Measurements from ENCODE around the gene TENM4.

Gene TENM4

DNA sequence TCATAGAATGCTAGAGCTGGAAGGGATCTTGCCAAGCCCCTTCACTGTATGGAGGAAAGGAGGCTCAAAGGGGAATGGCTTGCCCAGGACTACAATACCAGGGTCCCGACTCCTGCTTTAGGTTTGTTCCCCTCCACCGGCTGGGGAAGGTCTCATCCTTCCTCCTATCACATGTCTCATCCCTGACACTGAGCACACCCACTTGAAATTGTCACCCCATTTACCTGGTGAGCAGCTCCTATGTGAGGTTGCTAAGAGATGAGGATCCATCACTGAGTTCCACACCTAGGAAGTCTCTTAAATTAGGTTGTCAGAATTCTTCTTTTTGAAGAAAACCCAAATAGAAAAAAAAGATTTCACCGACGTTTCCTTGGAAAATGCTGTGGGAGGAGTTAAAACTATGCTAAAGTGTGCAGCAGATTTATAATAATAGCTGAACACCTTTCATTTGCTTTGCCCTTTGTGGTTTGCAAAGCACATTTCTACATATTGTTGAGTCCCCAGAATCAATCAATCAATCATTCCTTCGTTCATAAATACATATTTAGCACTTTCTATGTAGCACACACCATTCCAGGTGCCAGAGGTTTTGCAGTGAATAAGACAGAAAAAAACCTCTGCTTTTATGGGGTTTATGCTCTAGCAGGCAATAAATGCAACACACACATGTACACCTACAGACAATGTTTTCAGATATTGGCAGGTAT, 91.7 kb downstream of the TENM4 start:
- DNase-seq (ENCODE audit: low read depth), result no peak
- no peak for TF ChIP-seq CTCF (IDR thresholded peaks at IDR 0.05; ENCODE audit: low read depth, low read length, missing control alignments)
- no peak overlapping the region for H3K4me3 ChIP-seq (ENCODE audit: low read depth, low read length)

DNA sequence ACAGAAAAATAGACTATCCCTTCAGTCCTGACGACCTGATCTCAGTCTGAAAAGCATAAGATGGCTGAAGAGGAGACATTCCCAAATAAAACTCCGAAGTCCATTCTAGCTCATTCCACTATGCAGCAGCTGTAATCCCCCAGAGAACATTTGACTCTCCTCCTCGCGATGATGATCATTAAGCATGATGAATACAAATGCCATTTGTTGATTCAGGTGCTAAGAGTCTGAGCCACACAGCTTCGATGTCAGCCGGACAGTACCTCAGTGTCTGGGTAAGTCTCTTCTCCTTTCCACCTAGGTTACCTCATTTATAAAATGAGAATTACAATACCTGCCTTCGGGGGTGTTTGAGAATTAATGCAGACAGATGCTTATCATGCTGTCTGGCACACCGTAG, 94.8 kb downstream of the TENM4 start:
- no peak for DNase-seq (ENCODE audit: low read depth)

DNA sequence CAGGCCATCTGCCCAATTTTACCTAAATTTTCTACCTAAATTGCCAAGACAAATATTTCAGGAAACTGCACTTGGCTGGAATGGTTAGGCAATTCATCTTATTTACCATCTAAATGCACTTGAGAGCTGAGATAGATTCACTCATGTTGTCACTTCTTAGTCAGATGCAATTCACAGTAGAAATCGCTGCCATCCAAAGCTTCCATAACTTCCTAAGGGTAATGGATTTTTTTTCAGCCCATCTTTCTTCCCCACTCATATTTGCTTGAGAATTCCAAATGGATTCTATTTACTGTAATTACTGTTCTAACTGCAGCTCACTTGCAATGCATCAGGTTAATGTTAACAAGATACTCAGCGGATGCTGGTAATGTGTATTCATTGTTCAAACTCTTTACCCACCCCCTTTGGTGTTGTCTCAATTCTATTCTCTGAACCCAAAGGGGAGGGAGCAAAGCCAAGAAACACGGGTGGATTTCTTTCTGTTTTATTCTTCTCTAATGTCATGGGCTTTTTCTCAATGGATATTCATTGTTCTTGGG, 96.0 kb downstream of the TENM4 start:
- no peak for TF ChIP-seq CTCF (IDR thresholded peaks at IDR 0.05; ENCODE audit: low read depth, low read length, missing control alignments)
- DNase-seq (ENCODE audit: low read depth), result no peak
- H3K4me3 ChIP-seq (ENCODE audit: low read depth, low read length), result no peak overlapping the region

More for the DNA sequence above, 94.8 kb downstream of the TENM4 start:
- TF ChIP-seq CTCF (IDR thresholded peaks at IDR 0.05; ENCODE audit: low read depth, low read length, missing control alignments), result no peak
- no peak overlapping the region for H3K4me3 ChIP-seq (ENCODE audit: low read depth, low read length)

DNA sequence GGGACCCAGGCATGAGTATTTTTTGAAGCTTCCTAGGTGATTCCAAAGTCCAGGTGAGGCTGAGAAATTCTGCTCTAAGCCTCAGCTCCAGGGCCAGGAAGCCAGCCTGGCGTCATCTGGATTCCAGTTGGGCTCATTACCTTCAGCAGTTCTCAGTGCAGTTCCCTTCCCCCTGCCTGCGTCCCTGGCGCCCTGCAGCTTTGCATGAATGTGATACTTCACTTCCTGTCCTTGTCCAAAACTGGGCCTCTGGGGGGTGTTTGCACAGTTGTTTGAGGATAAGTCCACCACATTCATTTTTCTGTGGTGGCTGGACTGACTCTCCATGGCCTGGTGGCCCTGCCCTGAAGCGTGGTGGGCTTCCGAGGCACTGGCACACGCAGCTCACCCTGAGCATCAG, 98.1 kb downstream of the TENM4 start:
- no peak for DNase-seq (ENCODE audit: low read depth)
- TF ChIP-seq CTCF (IDR thresholded peaks at IDR 0.05; ENCODE audit: low read depth, low read length, missing control alignments), result no peak
- no peak overlapping the region for H3K4me3 ChIP-seq (ENCODE audit: low read depth, low read length)

GRCh38 chr11:79342236-79342635, 98.6 kb downstream of the TENM4 start:
- no peak overlapping the region for H3K4me3 ChIP-seq (ENCODE audit: low read depth, low read length)
- no peak for TF ChIP-seq CTCF (IDR thresholded peaks at IDR 0.05; ENCODE audit: low read depth, low read length, missing control alignments)
- no peak for DNase-seq (ENCODE audit: low read depth)

DNA sequence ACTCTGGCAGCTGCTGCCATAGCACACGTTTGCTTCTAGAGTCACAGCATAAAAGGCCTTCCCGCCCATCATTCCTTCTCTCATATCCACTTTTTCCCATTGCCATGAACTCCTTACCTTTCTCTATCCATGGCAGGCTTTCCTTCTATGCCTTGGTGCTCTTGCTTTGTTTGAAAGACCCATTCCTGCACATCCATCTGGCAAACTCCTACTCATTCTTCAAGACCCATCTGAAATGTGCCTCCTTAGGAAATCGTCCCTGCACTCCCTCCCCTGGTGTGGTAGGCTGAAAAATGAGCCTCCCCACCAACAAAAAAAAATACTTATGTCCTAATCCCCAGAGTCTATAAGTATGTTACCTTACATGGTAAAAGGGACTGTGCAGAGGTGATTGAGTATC, 100.3 kb downstream of the TENM4 start:
- TF ChIP-seq CTCF (IDR thresholded peaks at IDR 0.05; ENCODE audit: low read depth, low read length, missing control alignments), result no peak
- H3K4me3 ChIP-seq (ENCODE audit: low read depth, low read length), result no peak overlapping the region
- DNase-seq (ENCODE audit: low read depth), result no peak
